GM12891 (cell line): ENCODE data around the gene COL12A1.

ENCODE experiments used
- PAX5 ChIP-seq: IDR thresholded peaks from 2 replicates; pipeline ENCODE4 v1.6.1; 2011; ENCODE audit warnings: low read length, moderate library complexity, mild to moderate bottlenecking; ENCODE audit not compliant: insufficient read depth, severe bottlenecking
- POLR2A ChIP-seq: IDR thresholded peaks from 2 replicates; pipeline ENCODE4 v1.6.1; 2011; ENCODE audit warnings: low read depth, low read length, control low read depth
- POLR2AphosphoS5 ChIP-seq: IDR thresholded peaks from 2 replicates; pipeline ENCODE4 v1.6.1; 2011; ENCODE audit warnings: low read depth, low read length, control low read depth
- TAF1 ChIP-seq: IDR thresholded peaks from 2 replicates; pipeline ENCODE4 v1.6.1; 2011; ENCODE audit warnings: low read depth, low read length, control low read depth

- TF ChIP-seq POLR2AphosphoS5 (no peak), TAF1 (no peak), PAX5 (no peak), POLR2A (no peak)
Measured at GRCh38 chr6:75089151-75089897, 116.5 kb downstream of the COL12A1 start.
